Osteocyte (in vitro differentiated cells): ENCODE data around the gene SEPTIN2. TPM values are rescaled to one million over a fixed set of nuclear protein-coding genes. Genes with fewer than 3 reads are reported as not detected.
A peak's percentile ranks its signal among the peaks of the same experiment; 100 is the strongest.
"Not testable (repeated sequence)": the region's sequence is repeated elsewhere in the genome, so short reads cannot be mapped to it uniquely, and the experiment has no call there.

Source experiments
- DNase-seq: peaks from one replicate; pipeline ENCODE4 v3.0.0; 2021; ENCODE audit warnings: mixed read lengths; ENCODE audit not compliant: unreplicated experiment; ENCODE audit errors: extremely low spot score
- H3K27ac Mint-ChIP-seq: one replicate; pipeline ENCODE4 v1.8.0; 2021; ENCODE audit warnings: mild to moderate bottlenecking, mixed read lengths; ENCODE audit not compliant: unreplicated experiment
- H3K27me3 Mint-ChIP-seq: one replicate; pipeline ENCODE4 v1.8.0; 2021; ENCODE audit warnings: mixed read lengths; ENCODE audit not compliant: unreplicated experiment
- H3K36me3 Mint-ChIP-seq: one replicate; pipeline ENCODE4 v1.8.0; 2021; ENCODE audit warnings: mixed read lengths; ENCODE audit not compliant: unreplicated experiment
- H3K4me1 Mint-ChIP-seq: one replicate; pipeline ENCODE4 v1.8.0; 2021; ENCODE audit warnings: mixed read lengths; ENCODE audit not compliant: unreplicated experiment
- H3K4me3 Mint-ChIP-seq: one replicate; pipeline ENCODE4 v1.8.0; 2021; ENCODE audit warnings: mild to moderate bottlenecking, moderate library complexity, mixed read lengths; ENCODE audit not compliant: unreplicated experiment
- H3K9me3 Mint-ChIP-seq: one replicate; pipeline ENCODE4 v1.8.0; 2021; ENCODE audit warnings: mixed read lengths; ENCODE audit not compliant: unreplicated experiment
- CTCF ChIP-seq: fragments of 200-600 bp; sonication (generic); IDR thresholded peaks from 2 replicates; pipeline ENCODE4 v1.5.0; 2021; ENCODE audit warnings: antibody characterized with exemption, mild to moderate bottlenecking, moderate library complexity
- total RNA-seq: library from RNA; stranded (reverse); gene quantifications from 2 replicates; pipeline ENCODE4 v1.2.1, GENCODE V29; 2021

The SEPTIN2 gene
- total RNA-seq, 1 donor from 2014 or later: 547 TPM

- no peak overlapping the region for H3K27ac Mint-ChIP-seq
- no peaks in the 10 kb centered on the region for H3K27me3 Mint-ChIP-seq
- DNase-seq: no peak
- peaks cover 7% of the 10 kb centered on the region for H3K4me1 Mint-ChIP-seq
- TF ChIP-seq CTCF: no peak
- peaks cover 22% of the 10 kb centered on the region for H3K36me3 Mint-ChIP-seq
- H3K4me3 Mint-ChIP-seq: no peak overlapping the region
- no peaks in the 10 kb centered on the region for H3K9me3 Mint-ChIP-seq
These were observed 74.8 kb downstream of the SEPTIN2 start for GRCh38 chr2:241390301-241391206.

- Mint-ChIP-seq H3K4me3 (no peak overlapping the region), H3K27me3 (no peaks in the 10 kb centered on the region), H3K9me3 (no peaks in the 10 kb centered on the region), H3K27ac (no peak overlapping the region), H3K4me1 (peaks cover under 1% of the 10 kb centered on the region), H3K36me3 (peaks cover 18% of the 10 kb centered on the region)
- peak; percentile 46 for TF ChIP-seq CTCF
- DNase-seq: no peak
These were observed 76.4 kb downstream of the SEPTIN2 start for GRCh38 chr2:241391892-241392665.

GRCh38 chr2:241392753-241393152, 77.0 kb downstream of the SEPTIN2 start:
- H3K36me3 Mint-ChIP-seq: peaks cover 17% of the 10 kb centered on the region
- not testable (repeated sequence) for H3K27ac Mint-ChIP-seq, H3K27me3 Mint-ChIP-seq, H3K4me1 Mint-ChIP-seq, H3K9me3 Mint-ChIP-seq, DNase-seq, H3K4me3 Mint-ChIP-seq

GRCh38 chr2:241393524-241394196, 77.9 kb downstream of the SEPTIN2 start:
- Mint-ChIP-seq H3K9me3 (no peaks in the 10 kb centered on the region), H3K27me3 (no peaks in the 10 kb centered on the region), H3K27ac (peak overlapping the region; percentile 23), H3K4me1 (no peaks in the 10 kb centered on the region), H3K4me3 (no peak overlapping the region), H3K36me3 (peaks cover 17% of the 10 kb centered on the region)
- TF ChIP-seq CTCF: no peak
- no peak for DNase-seq

GRCh38 chr2:241396809-241397208, 81.1 kb downstream of the SEPTIN2 start:
- H3K27me3 Mint-ChIP-seq, H3K9me3 Mint-ChIP-seq, H3K27ac Mint-ChIP-seq, H3K36me3 Mint-ChIP-seq, DNase-seq, H3K4me3 Mint-ChIP-seq: not testable (repeated sequence)
- peaks cover 19% of the 10 kb centered on the region for H3K4me1 Mint-ChIP-seq
